Activated CD4-positive, alpha-beta T cell treated with anti-CD3 and anti-CD28 coated beads, Interleukin-2, amount 50 U/mL, for 1 hour (primary cell): Measurements from ENCODE around the gene TGFBI.

Source experiments
- DNase-seq: peaks from one replicate; pipeline ENCODE4 v3.0.0-alpha.2; 2020

Gene TGFBI

DNA sequence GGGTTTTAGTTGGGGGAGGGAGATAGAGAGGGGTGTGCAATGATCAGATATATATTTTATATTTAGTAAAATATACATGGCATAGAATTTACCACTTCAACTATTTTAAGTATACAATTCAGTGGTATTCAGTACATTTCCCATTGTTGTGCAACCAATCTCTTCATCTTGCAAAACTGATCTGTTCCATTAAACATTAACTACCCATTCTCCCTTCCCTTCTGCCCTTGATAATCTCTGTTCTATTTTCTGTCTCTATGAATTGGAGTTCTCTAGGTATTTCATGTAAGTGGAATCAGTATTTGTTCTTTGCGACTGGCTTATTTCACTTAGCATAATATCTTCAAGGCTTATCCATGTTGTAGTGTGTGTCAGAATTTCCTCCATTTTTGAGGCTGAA is 38.6 kb downstream of the TGFBI start:
- no peak for DNase-seq

DNA sequence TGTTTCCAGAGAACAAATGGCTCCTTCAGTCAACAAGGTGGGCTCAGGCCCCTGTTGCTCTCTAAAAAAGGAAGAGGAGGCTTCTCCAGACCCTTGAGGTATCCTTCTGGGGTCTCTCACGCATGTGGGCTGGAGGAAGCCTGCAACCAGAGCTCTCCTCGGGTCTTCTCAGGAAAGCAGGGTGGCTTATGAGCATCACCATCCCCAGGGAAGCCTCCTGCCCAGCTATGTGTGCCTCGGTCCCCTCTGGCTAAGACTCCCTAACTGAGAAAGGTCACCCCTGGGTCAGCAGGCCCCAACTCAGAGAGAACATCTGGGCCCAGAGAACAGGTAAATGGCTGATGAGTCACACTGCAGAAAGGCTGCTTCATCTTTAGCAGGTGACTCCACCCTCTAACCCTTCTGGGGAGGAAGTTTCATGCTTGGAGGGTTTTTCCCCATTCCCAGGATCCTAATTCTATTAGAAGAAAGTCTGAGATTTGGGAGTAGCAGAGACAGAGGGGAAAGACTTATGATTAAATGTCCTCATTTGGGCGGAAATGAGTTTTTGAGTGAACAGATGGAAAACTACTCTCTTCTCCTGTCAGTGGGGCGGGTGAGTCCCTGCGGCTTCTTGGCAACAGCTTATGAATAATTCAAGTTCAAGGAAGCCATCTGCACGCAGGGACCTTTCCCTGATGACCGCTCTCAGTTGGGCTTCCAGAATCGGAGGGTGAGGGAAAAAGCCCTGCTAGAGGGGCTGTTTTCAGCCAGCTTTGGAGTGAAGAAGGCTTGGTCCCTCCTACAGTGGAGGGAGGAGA is 41.9 kb downstream of the TGFBI start:
- no peak for DNase-seq

DNA sequence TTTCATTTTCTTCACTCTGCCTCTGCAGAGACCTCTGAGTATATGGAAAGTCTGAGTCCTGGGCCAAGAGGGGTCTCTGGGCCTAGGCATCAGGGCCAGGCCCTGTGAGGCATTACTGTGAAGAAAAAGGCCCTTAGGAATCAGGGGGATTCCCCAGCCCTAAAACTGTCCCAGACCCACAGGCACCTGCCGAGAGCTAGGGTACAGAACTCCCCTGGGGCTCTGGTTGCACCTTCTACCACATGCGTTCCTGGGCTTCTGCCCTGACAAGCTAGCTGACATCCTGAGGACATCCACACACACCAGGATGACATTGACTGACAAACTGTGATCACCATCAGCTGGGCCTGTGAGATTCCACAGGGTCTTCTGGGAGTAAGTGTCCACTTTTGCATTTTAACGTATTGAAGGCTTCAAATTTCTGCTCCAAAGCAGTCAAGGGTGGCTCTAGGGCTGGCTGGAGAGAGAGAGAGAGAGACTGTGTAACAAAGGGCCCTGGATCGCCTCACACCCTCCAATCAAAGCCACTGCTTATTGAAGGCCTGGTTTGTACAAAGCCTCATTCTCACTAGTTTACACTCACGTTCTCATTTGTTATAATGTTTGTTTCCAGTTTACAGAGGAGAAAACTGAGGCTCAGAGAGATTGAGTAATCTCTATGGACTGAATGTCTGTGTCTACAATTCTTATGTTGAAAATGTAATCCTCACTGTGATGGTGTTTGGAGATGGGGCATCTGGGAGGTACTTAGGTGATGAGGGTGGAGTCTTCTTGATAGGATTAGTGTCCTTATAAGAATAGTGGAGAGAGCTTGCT is 45.1 kb downstream of the TGFBI start:
- DNase-seq = no peak

DNA sequence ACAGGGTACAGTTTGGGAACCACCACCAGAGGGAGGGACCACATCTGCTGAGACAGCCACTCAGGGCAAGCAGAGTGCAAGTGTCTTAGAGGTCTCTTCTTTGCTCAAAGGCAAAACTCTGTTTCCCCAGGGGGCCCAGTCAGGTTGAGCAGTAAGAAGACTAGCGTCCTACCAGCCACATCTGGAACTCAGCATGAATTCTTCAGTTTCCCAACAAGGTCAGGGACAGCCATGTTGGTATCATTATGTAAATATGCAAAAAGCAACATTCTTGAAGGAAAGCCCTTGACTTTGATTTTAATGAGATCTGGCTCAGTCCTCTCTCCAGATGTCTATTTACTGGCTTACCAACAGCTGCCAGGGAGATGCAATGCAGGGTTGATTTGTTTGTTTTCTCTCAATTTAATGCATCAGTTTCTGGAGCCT is 46.7 kb downstream of the TGFBI start:
- DNase-seq = no peak

DNA sequence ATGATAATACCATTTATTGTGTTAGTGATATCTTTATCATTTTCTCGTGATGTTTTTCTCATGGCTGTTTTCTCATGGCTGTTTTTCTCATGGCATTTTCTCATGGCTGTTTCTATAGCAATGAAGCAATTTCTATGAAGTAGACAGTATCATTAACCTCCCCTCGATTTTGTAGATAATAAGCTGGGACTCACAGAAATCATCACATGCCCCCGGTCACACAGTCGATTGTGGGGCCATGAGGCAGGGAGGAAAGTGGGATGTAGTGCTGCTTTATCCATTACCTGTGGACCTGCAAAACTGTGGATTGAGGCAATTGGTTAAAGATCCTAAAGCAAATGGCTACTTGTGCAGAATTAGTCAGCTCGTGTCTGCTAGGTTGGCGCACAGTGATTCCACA is 47.3 kb downstream of the TGFBI start:
- DNase-seq = no peak

DNA sequence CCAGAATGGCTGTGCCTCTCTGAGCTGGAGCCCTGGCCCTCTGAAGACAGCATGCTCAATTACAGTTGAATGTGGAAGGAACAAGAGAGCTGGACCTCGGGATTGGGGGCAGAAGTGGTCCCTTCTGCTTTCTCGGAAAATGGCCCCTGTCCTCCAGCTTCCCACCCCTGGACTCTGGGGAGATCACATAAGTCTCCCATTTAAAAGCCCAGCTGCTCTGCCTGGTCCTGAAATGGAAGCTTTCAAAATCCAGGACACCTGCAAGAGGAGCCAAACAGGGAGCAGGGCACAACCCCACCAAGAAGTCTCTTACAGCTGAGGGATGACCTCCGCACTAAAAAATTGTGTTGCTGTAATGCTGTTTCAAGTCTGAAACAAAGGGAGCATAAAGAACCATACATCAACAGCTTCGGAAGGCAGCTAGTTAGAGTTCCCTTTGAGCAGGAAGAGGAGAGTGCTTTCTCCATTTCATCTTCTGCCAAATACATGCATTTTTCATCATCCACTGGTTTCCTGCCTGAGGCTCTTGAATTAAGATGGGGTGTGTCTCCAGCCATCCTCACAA is 48.2 kb downstream of the TGFBI start:
- DNase-seq = no peak

DNA sequence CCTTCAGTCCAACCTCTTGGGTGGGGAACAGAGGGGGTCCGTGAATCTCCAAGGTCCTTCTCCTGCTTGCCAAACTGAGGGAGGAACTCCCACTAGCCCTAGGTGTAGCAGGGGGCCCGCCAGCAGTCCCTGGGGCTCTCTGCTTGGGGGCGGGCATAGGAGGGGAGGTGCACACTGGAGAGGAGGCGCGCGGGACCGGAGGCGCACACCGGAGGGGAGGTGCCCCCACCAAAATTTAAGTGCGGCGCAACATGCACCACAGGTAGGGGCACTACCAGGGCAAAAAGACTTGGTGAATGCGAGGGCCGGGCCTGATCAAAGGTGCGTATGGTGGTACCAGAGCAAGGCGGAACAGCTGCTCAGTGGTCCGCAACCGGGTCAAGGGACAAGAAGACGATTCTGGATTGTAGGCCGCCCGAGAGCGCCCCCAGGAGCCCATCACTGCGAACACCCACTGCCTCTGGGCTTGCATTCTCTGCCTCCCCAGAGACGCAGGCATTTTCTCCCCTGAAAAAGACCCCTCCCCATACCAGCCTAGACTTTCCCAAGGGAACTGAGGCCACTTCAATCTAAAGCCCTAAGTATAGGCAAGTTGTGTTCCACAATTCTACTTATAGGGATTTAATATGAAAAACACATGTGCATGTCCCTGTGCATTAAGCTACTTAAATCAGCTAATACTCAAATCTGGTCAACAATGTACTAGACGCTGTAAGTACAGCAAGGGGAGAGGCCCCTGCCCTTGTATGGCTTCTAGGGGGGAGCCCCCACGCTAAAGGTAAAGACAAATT is 50.6 kb downstream of the TGFBI start:
- no peak for DNase-seq

DNA sequence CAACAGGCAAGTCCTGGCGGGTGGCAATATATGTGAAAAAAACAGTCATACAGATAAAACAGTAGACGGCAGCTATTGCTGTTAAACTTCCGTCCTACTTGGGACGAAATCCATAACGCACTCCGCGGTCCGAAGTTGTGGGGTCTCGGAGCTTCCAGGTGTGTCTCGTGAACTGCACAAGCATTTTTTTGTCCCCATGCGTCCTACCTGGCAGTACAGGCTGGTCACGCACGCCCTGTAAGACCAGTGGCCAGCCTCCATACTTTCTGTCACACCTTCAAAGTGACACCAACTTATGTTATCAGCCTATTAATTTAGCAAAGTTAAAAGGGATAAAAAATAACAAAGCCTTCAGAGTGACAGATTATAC is 51.3 kb downstream of the TGFBI start:
- no peak for DNase-seq

DNA sequence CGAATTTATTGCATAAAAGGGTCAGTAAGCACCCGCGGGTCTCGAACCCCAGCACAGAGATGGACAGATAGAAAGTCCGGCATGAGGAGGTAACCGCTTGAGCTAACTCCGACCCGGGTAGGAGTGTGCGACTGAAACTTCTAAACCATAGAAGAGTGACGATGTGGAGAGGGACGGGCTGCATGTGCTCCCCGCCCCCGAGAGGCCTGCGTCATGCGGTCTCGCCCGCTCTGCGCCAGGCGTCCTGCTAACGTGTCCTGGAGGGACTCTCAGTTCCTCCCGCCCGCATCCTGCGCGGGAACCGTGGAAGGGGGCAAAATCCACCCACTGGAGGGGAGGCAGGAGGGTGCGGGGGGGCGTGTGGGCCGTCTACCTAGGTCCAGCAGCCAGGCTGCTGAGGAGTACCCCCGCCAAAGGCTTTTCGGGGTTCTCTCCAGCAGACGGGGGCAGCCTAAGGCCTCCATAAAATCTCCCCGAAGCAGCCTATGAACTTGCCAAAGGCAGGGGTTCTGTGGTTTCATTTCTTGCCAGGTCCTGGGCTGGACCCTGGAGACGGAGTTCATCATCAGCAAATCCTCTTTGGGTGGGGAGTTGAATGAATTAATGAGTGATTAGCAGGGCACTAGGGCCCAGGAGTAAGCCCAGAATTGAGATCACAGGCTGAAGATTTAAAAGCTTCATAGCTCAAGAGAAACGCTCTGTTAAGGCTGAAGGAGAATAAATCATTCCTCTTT is 51.9 kb downstream of the TGFBI start:
- peak; percentile 55 for DNase-seq

DNA sequence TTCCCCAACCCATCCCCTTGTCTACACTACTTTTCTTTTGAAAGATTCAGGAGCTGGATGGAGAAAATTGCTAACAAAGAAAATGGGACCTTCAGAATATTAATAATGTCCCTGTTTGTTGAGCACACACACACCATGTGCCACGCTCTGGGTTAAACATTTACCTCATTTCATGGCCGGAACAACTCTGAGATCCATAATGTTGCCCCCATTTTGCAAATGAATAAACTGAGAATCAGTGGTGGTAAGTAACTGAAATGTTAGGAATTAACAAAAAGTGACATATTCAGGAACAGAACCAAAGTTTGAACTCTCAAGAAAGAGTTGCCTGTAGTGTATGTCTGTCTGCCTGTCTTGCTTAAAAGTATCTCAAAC is 52.4 kb downstream of the TGFBI start:
- DNase-seq = no peak

DNA sequence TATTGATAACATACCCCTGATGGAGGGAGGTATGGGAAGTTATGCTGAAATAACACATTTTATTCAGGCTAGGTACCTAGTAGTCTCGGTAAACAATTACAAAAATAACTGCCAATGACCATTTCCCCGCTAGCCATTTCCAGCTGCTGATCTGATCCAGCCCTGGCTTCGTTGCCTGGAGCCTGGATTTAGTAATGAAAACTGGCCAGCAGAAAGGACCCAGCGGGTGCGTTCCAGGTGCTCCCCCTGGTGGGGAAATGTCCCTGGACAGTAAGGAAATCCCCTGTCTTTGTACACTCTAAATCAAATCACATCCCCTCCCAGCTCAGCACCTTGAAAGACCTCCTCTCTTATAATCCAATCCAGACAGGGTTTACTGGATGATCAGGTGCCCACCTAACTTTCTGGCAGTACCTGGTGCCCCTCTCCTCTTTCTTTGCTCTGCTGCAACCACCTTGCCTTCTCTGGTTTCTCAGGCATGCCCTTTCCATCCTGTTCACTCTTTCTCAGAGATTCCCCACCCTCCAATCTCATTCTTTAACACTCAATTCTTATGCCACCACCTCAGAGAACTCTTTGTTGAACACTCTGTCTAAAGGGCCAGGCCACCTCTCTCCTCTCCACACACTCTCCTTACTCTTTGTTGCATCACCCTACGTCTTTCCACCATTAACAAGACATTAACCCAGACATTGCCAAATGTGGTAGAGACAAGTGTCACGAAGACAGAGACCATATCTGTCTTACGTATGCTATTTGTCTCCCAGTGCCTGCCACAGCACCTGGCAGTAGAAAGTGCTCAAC is 53.8 kb downstream of the TGFBI start:
- DNase-seq = peak; percentile 52

DNA sequence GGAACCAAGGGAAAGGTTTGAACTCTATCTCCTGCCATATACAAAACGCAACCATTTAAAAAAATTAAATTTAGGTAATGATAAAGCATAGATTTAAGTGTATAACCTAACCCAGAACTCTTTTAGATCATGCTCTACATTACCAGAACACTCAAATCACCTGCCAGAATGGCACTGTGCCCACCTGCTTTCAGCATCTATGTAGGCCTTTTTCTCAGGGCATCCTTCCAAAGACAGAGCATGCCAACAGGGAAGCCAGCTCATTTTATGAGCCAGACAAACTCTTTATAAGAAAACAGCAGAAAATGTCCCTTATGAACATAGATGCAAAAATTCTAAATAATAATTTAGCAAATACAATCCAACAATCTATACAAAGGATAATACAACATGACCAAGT is 55.9 kb downstream of the TGFBI start:
- no peak for DNase-seq

DNA sequence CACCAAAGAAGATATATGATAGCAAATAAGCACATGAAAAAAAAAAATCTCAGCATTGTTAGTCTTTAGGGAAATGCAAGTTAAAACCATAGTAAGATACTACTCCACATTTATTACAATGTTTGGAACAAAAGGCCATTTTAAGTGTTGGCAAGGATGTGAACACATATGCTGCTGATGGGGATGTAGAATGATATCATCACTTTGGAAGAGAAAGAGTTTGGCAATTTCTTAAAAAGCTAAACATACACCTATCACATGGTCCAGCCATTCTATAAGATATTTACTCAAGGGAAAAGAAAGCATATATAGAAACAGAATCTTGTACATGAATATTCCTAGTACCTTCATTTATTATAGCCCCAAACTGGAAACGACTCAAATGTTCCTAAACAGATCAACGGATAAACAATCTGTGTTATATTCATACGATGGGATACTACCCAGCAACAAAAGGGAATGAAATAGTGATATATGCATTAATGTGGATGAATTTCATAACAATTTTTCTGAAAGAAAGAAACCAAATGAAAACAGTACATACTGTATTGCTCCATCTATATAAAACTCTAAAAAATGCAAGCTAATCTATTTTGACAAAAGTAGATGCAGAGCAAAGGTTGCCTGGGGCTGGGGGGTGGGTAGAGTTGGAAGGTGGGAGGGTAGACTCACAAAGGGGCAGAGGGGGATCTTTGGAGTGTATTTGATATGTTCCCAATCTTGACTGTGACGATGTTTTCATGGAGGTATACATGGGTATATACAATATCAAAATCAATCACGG is 58.2 kb downstream of the TGFBI start:
- DNase-seq = no peak

DNA sequence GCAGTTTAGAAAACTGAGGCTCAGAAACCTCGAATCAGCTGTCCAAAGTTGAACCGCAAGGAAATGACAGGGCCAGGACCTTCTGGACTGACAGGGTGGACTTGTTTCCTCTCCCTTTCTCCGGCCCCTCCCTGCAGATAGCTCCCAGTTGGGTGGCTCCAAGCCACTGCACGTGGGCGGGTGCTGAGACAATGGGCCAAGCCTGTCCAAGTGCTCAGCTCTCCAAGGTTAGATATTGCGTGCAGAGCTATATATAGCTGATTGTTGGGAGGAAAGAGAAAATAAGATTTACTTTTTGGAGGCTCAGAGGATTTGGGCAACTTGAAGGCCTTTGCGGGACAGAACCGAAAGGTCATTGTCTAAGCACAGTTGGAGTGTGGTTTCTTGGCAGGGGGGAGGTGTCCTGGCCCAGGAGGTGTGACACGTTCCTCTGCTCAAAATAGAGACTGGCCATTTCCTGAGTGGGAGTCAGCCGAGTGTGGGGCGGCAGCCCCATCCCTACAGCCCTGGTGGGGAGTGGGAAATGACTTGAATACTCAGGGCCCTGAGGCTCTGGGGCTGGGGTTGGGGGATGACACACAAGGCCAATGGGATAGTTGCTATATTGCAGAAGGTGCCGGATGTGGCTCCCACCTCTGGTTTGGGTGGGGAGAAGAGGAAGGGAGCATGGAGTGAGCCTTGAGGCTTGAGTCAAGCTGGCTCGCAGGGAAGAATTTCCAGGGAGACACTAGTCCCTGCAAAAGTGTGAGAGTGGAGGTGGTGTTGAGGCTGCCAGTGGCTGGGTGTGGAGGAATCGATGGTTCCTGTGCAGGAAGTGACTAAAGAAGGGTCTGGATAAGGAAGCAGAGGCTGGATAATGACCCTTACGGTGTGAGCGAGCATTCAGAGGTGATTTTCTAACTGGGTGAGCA is 59.4 kb downstream of the TGFBI start:
- DNase-seq = no peak

DNA sequence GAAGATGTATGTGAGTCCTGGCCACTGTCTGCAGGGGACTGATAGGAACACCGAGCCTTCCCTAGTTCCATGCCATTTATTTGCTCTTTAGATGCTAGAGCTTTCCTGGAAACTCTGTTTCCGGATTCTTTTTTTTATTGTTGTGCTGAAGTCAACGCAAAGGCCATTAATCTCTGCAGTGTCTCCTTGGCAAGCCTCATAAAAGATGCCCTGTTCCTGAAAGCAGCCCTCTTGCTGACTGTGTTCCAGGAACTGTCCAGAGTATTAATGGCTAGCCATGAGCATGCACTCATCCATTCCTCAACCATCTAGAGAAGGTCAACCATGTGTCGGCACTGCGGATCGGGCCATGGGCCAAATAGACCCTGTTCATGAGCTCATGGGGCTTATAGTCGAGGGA is 61.0 kb downstream of the TGFBI start:
- DNase-seq = no peak

DNA sequence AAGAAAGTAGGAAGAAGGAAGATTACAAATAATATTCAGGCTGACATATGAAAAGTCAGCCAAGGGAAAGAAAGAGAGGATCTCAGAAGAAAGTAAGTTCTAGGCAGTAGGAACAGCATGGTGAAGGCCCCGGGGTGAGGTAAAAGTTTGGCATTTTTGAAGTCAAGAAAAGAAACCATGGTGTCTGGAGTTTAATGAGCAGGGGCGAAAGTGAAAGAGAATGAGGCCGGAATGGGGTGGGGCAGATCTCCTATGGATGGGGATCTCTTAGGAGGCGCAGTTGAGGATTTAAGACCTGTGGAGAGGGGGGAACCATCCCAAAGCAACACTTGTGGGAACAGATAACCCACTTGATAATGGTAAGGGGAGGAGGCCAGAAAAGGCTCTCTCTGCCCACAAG is 61.5 kb downstream of the TGFBI start:
- DNase-seq = no peak

DNA sequence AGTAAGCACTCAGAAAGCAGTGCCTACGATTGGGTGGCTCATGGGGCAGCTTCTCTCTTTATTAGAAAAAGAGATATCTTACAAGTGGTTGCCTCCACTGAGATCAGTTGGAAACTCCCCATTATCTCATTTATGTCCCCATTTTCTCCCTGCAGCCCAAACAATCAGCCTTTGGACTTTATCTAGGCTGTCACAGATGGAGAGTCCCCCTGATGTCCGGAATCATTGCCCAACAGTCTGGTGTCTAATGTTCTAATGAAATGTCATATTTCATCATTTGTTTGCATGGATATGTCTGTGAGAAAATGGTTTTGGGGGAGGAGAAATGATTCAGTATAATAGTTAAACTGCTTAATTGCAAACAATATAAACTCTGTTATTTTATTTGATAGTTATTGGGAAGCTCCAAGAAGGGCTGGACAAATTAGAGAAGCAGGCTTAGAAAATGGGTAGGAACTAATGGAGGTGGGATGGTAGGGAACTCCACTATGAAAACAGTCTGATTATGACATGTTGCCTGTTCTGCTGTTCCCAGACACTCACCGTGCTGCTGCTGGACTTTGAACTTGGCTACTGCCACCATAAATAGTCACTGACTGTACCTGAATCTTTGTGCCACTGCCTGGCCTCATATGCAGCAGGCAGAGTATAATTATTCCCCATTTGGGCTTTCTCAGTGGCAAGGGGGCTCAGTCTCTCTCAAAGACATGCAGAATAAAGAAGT is 65.6 kb downstream of the TGFBI start:
- no peak for DNase-seq

DNA sequence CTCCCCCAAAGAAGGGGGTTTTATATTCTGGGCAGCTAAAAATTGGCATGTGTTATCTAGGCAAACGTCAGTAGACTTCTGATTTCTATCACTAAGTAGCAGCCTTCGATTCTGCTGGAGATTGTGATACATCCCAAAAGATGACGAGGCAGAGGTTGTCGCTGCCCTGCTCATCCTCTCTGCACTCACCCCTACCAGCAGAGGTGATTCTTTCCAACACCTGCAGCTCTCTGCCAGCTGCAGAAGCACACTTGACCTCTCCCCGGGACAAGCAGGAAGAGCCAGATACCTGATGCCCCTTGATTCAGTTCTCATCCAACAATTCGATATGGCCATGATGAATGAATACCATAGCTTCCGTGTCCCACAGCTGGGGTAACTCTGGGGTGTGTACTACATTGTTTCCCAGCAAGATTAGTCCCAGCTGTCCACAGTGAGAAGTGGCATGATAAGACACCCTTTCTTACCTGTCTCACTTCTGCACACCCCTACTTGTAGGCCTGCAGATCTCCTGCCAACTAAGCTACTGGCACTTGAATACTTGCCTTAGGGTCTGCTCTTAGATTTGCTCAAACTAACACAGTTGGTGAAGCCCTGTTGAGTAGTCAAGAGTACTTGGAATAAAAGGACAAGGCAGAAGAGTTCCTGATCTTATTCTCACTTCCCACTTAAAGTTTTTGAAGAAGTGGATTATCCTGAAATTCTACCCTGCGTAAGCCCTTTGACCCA is 66.3 kb downstream of the TGFBI start:
- no peak for DNase-seq
